Astrocyte of the cerebellum (primary cell): ENCODE measurements around the gene TTC3.

Experiments
- DNase-seq: peaks from one replicate; pipeline ENCODE4 v3.0.0-alpha.2; 2011; ENCODE audit warnings: low read depth
- H3K4me3 ChIP-seq: 2 replicates; pipeline ENCODE4 v1.5.1; 2011; ENCODE audit warnings: mild to moderate bottlenecking, low read depth, low read length, moderate library complexity
- in situ Hi-C: cut with HindIII; loops from 2 replicates; pipeline ENCODE4 v1.10.0; 2017; ENCODE audit warnings: low sequenced_read_pairs
- TF ChIP-seq, protein P1 (sequence below): IDR thresholded peaks from 2 replicates; pipeline ENCODE4 v1.5.1; 2012; ENCODE audit warnings: low read length, low read depth, moderate library complexity, mild to moderate bottlenecking; ENCODE audit errors: missing control alignments

The TTC3 gene

DNA sequence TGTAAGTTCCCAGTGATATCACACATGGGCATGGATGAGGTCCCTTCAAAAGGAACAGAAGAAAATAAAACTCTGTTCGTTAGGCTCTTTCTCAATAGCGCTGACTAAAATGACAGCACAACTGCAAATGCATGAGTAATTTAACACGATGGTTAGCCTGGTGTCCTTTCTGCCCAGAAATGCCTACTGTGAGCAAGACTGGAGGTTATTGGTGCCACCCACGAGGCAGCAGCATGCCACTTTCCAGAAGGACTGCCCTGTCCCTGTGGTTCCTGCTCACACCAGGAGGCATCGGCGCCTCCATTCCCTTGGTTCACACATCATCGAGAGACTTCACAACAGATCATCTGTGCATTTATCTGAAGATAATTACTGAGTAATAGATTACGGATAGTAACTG is 167.9 kb downstream of the TTC3 start:
- in situ Hi-C loops = no loop called here
- TF ChIP-seq, protein P1, sequence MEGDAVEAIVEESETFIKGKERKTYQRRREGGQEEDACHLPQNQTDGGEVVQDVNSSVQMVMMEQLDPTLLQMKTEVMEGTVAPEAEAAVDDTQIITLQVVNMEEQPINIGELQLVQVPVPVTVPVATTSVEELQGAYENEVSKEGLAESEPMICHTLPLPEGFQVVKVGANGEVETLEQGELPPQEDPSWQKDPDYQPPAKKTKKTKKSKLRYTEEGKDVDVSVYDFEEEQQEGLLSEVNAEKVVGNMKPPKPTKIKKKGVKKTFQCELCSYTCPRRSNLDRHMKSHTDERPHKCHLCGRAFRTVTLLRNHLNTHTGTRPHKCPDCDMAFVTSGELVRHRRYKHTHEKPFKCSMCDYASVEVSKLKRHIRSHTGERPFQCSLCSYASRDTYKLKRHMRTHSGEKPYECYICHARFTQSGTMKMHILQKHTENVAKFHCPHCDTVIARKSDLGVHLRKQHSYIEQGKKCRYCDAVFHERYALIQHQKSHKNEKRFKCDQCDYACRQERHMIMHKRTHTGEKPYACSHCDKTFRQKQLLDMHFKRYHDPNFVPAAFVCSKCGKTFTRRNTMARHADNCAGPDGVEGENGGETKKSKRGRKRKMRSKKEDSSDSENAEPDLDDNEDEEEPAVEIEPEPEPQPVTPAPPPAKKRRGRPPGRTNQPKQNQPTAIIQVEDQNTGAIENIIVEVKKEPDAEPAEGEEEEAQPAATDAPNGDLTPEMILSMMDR = no peak
- no peak for DNase-seq
- H3K4me3 ChIP-seq = no peak overlapping the region

DNA sequence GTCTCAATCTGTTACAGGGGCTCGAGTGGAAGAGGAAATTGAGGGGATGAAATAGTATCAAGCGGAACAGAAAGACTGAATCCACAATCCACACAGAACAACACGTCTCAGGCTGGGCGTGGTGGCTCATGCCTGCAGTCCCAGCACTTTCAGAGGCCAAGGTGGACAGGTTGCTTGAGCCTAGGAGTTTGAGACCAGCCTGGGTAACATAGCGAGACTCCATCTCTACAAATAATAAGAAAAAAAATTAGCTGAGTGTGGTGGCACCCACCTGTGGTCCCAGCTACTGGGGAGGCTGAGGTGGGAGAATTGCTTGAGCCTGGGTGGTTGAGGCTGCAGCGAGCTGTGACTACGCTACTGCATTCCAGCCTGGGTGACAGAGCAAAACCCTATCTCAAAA is 168.4 kb downstream of the TTC3 start:
- DNase-seq = no peak
- H3K4me3 ChIP-seq = no peak overlapping the region
- TF ChIP-seq, protein P1 = no peak
- in situ Hi-C loops = no loop called here

DNA sequence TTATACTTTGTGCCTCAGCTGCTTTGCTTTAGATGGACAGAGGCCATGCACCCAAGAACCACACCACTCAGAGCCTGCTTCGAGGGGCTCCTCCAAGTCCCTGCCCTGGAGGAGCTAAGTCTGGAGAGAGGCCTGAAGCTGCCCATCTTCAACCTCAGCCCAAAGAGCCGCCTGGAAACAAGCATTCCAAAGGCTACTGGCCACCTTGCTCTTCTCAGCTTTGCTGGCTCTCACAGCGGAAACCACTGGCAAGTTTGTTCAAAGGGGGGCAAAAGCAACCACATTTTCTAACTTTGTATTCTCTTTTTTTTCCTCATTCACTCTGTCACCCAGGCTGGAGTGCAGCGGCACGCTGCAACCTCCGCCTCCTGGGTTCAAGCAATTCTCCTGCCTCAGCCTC is 170.9 kb downstream of the TTC3 start:
- in situ Hi-C loops = no loop called here

DNA sequence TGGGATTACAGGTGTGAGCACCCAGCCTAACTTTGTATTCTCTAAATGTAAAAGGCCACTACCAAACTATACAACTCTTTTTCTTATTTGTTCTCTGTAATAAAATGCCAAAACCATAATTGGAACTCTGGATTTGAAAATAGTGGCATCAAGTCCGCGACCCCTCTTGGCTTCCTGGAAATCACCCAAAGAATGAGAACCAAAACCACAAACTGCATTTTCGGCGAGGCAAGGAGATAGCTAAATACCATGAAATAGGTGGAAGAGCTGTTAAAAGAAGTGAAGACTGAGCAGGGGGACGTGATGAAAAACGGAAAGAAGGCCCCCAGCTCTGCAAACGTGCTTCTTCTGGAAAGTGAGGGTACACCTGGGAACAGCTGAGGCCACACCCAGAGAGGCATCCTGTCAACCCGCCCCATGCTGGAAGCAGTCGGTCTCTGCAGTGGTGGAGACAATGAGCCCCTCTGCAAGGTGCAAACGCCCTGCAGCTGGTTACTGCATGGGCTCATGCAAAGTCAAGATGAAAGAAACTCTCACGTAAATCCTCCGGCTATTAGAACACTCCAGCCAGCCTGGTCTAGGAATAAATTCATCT is 171.5 kb downstream of the TTC3 start:
- in situ Hi-C loops = no loop called here
- H3K4me3 ChIP-seq = no peak overlapping the region
- no peak for DNase-seq
- TF ChIP-seq, protein P1 = no peak

More for the DNA sequence above, 170.9 kb downstream of the TTC3 start:
- H3K4me3 ChIP-seq = no peak overlapping the region
- TF ChIP-seq, protein P1 = no peak
- no peak for DNase-seq

DNA sequence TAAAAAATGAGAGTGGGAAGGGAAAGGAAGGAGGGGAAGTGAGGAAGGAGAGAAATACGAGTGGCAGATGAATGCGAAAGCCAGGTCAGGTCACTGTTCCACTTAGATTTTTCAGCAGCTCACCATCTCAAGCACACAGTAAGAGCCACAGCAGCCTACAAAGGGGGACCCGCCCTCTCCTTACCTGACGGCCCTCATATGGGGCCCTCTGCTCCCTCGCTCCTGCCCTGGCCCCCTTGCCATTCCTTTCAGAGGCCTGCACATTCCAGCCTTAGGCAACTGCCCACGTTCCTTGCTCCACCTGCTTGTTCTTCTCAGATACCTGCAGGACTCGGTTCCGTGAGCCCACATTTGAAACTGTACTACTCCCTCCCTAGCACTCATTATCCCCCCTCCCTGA is 172.1 kb downstream of the TTC3 start:
- no peak for DNase-seq
- in situ Hi-C loops = no loop called here
- no peak overlapping the region for H3K4me3 ChIP-seq
- TF ChIP-seq, protein P1 = no peak

DNA sequence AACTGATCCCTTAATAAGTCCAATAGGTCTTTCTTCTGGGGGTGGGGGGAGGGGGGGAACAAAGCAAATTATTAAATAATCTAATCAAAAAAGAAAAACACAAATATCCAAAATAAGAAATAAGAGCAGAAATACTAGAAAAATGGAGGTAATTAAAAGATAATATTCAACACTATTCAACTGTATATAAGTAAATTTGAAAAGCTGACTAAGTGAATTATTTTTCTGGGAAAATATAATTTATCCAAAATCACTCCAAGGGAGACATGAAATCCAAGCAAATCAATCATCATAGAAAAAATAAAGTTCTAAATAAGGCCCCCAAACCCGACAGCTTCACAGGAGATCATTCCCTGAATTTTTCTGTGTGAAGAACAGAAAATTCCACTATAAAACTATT is 175.2 kb downstream of the TTC3 start:
- DNase-seq = no peak
- TF ChIP-seq, protein P1 = no peak
- in situ Hi-C loops = no loop called here
- H3K4me3 ChIP-seq = no peak overlapping the region
